ENCODE data around the gene WDR70. TPM values are rescaled to one million over a fixed set of nuclear protein-coding genes. Genes with fewer than 3 reads are reported as not detected.
A peak's percentile ranks its signal among the peaks of the same experiment; 100 is the strongest.
"Not testable (repeated sequence)": the region's sequence is repeated elsewhere in the genome, so short reads cannot be mapped to it uniquely, and the experiment has no call there.

Gene WDR70
- total RNA-seq, 2 donors from 2014 or later, result 16.2 to 27.1 TPM

- H3K4me1 ChIP-seq (replicated peaks), result no peaks in the 10 kb centered on the region
- 91% methylated on average over 2 of the region's 2 CpGs for WGBS
- H3K27me3 ChIP-seq (replicated peaks; ENCODE audit: insufficient read depth), result no peaks in the 10 kb centered on the region
- no peaks in the 10 kb centered on the region for H3K9me3 ChIP-seq
- intact Hi-C loops (cut with DNase I), result no loop called here
- H3K27ac ChIP-seq, result no peak overlapping the region
- H3K36me3 ChIP-seq, result no peaks in the 10 kb centered on the region
- TF ChIP-seq POLR2AphosphoS5 (IDR thresholded peaks at IDR 0.05), result no peak
- TF ChIP-seq POLR2A (IDR thresholded peaks at IDR 0.05), result no peak
- TF ChIP-seq CTCF (IDR thresholded peaks at IDR 0.05), result no peak
- no peak for DNase-seq (ENCODE audit: low spot score)
- H3K4me3 ChIP-seq, result no peak overlapping the region
Measured at GRCh38 chr5:37606632-37607248, 227.6 kb downstream of the WDR70 start.

- no peak overlapping the region for H3K27ac ChIP-seq
- H3K4me3 ChIP-seq, result no peak overlapping the region
- H3K36me3 ChIP-seq, result no peaks in the 10 kb centered on the region
- no peak for DNase-seq (ENCODE audit: low spot score)
- TF ChIP-seq POLR2AphosphoS5 (IDR thresholded peaks at IDR 0.05) (no peak), CTCF (IDR thresholded peaks at IDR 0.05) (no peak), POLR2A (IDR thresholded peaks at IDR 0.05) (no peak)
- H3K4me1 ChIP-seq (replicated peaks), result no peaks in the 10 kb centered on the region
- 92% methylated on average over 4 of the region's 4 CpGs for WGBS
- H3K9me3 ChIP-seq, result no peaks in the 10 kb centered on the region
- intact Hi-C loops (cut with DNase I), result no loop called here
- H3K27me3 ChIP-seq (replicated peaks; ENCODE audit: insufficient read depth), result no peaks in the 10 kb centered on the region
Measured at GRCh38 chr5:37615184-37615583, 236.1 kb downstream of the WDR70 start.

GRCh38 chr5:37619353-37619752, 240.2 kb downstream of the WDR70 start:
- no peak overlapping the region for H3K27ac ChIP-seq
- no peaks in the 10 kb centered on the region for H3K9me3 ChIP-seq
- TF ChIP-seq POLR2A (IDR thresholded peaks at IDR 0.05) (no peak), POLR2AphosphoS5 (IDR thresholded peaks at IDR 0.05) (peak; percentile 11)
- H3K4me1 ChIP-seq (replicated peaks), result no peaks in the 10 kb centered on the region
- no peaks in the 10 kb centered on the region for H3K36me3 ChIP-seq
- intact Hi-C loops (cut with DNase I), result no loop called here
- DNase-seq (ENCODE audit: low spot score), result no peak
- H3K4me3 ChIP-seq, result no peak overlapping the region
- H3K27me3 ChIP-seq (replicated peaks; ENCODE audit: insufficient read depth), result no peaks in the 10 kb centered on the region

- H3K9me3 ChIP-seq; H3K27me3 ChIP-seq (replicated peaks; ENCODE audit: insufficient read depth); intact Hi-C loops (cut with DNase I); H3K27ac ChIP-seq; DNase-seq (ENCODE audit: low spot score); H3K4me1 ChIP-seq (replicated peaks); H3K4me3 ChIP-seq; H3K36me3 ChIP-seq: not testable (repeated sequence)
- WGBS, result 84% methylated on average over 2 of the region's 2 CpGs
Measured at GRCh38 chr5:37622354-37622753, 243.2 kb downstream of the WDR70 start.

- no peak overlapping the region for H3K4me3 ChIP-seq
- H3K4me1 ChIP-seq (replicated peaks), result no peaks in the 10 kb centered on the region
- intact Hi-C loops (cut with DNase I), result no loop called here
- H3K36me3 ChIP-seq, result no peaks in the 10 kb centered on the region
- no peak overlapping the region for H3K27ac ChIP-seq
- WGBS, result 99% methylated on average over 3 of the region's 3 CpGs
- no peaks in the 10 kb centered on the region for H3K9me3 ChIP-seq
- H3K27me3 ChIP-seq (replicated peaks; ENCODE audit: insufficient read depth), result no peaks in the 10 kb centered on the region
- DNase-seq (ENCODE audit: low spot score), result no peak
- no peak for TF ChIP-seq POLR2A (IDR thresholded peaks at IDR 0.05)
- TF ChIP-seq POLR2AphosphoS5 (IDR thresholded peaks at IDR 0.05), result no peak
- TF ChIP-seq CTCF (IDR thresholded peaks at IDR 0.05), result no peak
Measured at GRCh38 chr5:37626266-37626665, 247.1 kb downstream of the WDR70 start.

GRCh38 chr5:37628876-37629275, 249.8 kb downstream of the WDR70 start:
- Histone ChIP-seq H3K27me3 (replicated peaks; ENCODE audit: insufficient read depth) (no peaks in the 10 kb centered on the region), H3K27ac (no peak overlapping the region), H3K4me1 (replicated peaks) (no peaks in the 10 kb centered on the region), H3K9me3 (no peaks in the 10 kb centered on the region), H3K36me3 (no peaks in the 10 kb centered on the region), H3K4me3 (no peak overlapping the region)
- intact Hi-C loops (cut with DNase I), result no loop called here
- no peak for DNase-seq (ENCODE audit: low spot score)
- TF ChIP-seq CTCF (IDR thresholded peaks at IDR 0.05) (no peak), POLR2AphosphoS5 (IDR thresholded peaks at IDR 0.05) (no peak), POLR2A (IDR thresholded peaks at IDR 0.05) (no peak)

Data from prostate gland (tissue), 2 donors.